Esophagus squamous epithelium (tissue), 5 donors: Measurements from ENCODE around the gene HOGA1. TPM values are rescaled to one million over a fixed set of nuclear protein-coding genes. Genes with fewer than 3 reads are reported as not detected.
"Not testable (repeated sequence)": the region's sequence is repeated elsewhere in the genome, so short reads cannot be mapped to it uniquely, and the experiment has no call there.

Experiments
- DNase-seq: peaks from one replicate; lab custom pipeline; 2025; lab: John Stamatoyannopoulos, UW
- H3K27ac ChIP-seq, 4 donors: fragments of 200-600 bp; sonication (generic); one replicate each; pipeline ENCODE4 v1.5.1; 2016 to 2019; ENCODE audit warnings: mild to moderate bottlenecking in 1 of 4
- H3K27me3 ChIP-seq, 4 donors: fragments of 200-600 bp; sonication (generic); 1 replicate in 3 of 4; 2 replicates in 1 of 4; pipeline versions ENCODE4 v1.5.1 to v1.6.0; 2017 to 2021; ENCODE audit warnings: antibody characterized with exemption in 1 of 4
- H3K36me3 ChIP-seq, 3 donors: fragments of 200-600 bp; sonication (generic); one replicate each; pipeline ENCODE4 v1.5.1; 2016 to 2019
- H3K4me1 ChIP-seq, 3 donors: fragments of 200-600 bp; sonication (generic); one replicate each; pipeline ENCODE4 v1.5.1; 2017 to 2019
- H3K4me3 ChIP-seq, 4 donors: fragments of 200-600 bp; sonication (generic); 1 replicate in 3 of 4; 2 replicates in 1 of 4; pipeline ENCODE4 v1.5.1; 2016 to 2019; ENCODE audit warnings: mild to moderate bottlenecking in 2 of 4, moderate library complexity in 1 of 4
- H3K9me3 ChIP-seq, 3 donors: fragments of 200-600 bp; sonication (generic); one replicate each; pipeline ENCODE4 v1.5.1; 2016 to 2019
- CTCF ChIP-seq, 6 experiments: fragments of 450-650 bp in 4 of 6; fragments of 200-600 bp in 2 of 6; sonication (generic) in 2 of 6; IDR thresholded peaks; one replicate each; pipeline ENCODE4 v1.5.1; 2016 to 2019; ENCODE audit warnings: antibody characterized with exemption in 6 of 6, mild to moderate bottlenecking in 4 of 6, moderate library complexity in 4 of 6
- POLR2A ChIP-seq, 4 donors: fragments of 450-650 bp; IDR thresholded peaks; one replicate each; pipeline ENCODE4 v1.6.1; 2017; ENCODE audit warnings: antibody characterized with exemption in 4 of 4, mild to moderate bottlenecking in 4 of 4, moderate library complexity in 3 of 4
- WGBS, 2 donors: methylation state at CpG; one replicate each; pipeline ENCODE4 v1.1.5; 2018; 5-methylcytosine and 5-hydroxymethylcytosine counted together
- intact Hi-C: fragments of 100-400 bp; cut with DNase I; formaldehyde crosslinking; loops from one replicate; pipeline ENCODE4 v1.15.0; 2022
- total RNA-seq, 4 donors: library from RNA; depleted of rRNA; stranded (reverse); fragments of >200 nt; gene quantifications; one replicate each; pipeline ENCODE4 v1.1.0, GENCODE V29; 2016
- donor health status: DM: yes; HTN: yes; CAD: no.

HOGA1 gene
- total RNA-seq, 4 donors from 2014 or later = 0.62 to 1.1 (median 1.1) TPM

- 89% methylated on average over 2 of the region's 2 CpGs; no CpG with 5 or more reads in 1 of the 2 donors for WGBS, 2 donors
- intact Hi-C loops = no loop called here
- peak overlapping the region in 3 of 4 donors; percentile 89 to 94 (median 92) for H3K27ac ChIP-seq
These were observed 11.2 kb upstream of the HOGA1 start for GRCh38 chr10:97573021-97573420.

GRCh38 chr10:97573672-97574071 is 10.5 kb upstream of the HOGA1 start:
- TF ChIP-seq POLR2A (IDR thresholded peaks at IDR 0.05) (no peak), CTCF (IDR thresholded peaks at IDR 0.05) (no peak)
- 31 to 69% methylated on average over 2 of the region's 2 CpGs for WGBS, 2 donors
- peaks cover 0 to 7% (median 0%) of the 10 kb centered on the region in 4 donors for H3K27me3 ChIP-seq
- H3K36me3 ChIP-seq = peaks cover 0 to 27% (median 0%) of the 10 kb centered on the region in 3 donors
- H3K4me3 ChIP-seq = no peak overlapping the region
- H3K4me1 ChIP-seq = peaks cover 23 to 55% (median 34%) of the 10 kb centered on the region in 3 donors
- DNase-seq = no peak
- intact Hi-C loops = no loop called here
- H3K9me3 ChIP-seq = no peaks in the 10 kb centered on the region
- H3K27ac ChIP-seq = no peak overlapping the region

More at GRCh38 chr10:97573021-97573420, 11.2 kb upstream of the HOGA1 start:
- TF ChIP-seq CTCF (IDR thresholded peaks at IDR 0.05) (no peak), POLR2A (IDR thresholded peaks at IDR 0.05) (no peak)
- H3K9me3 ChIP-seq = no peaks in the 10 kb centered on the region
- no peak for DNase-seq
- H3K36me3 ChIP-seq = peaks cover 0 to 34% (median 0%) of the 10 kb centered on the region in 3 donors
- no peak overlapping the region for H3K4me3 ChIP-seq
- peaks cover 0 to 4% (median 0%) of the 10 kb centered on the region in 4 donors for H3K27me3 ChIP-seq
- peaks cover 23 to 55% (median 34%) of the 10 kb centered on the region in 3 donors for H3K4me1 ChIP-seq

- DNase-seq = no peak
- peaks cover 0 to 7% (median 0%) of the 10 kb centered on the region in 4 donors for H3K27me3 ChIP-seq
- no peak overlapping the region for H3K4me3 ChIP-seq
- H3K9me3 ChIP-seq = no peaks in the 10 kb centered on the region
- WGBS, 2 donors = 31 to 32% methylated on average over 4 of the region's 4 CpGs
- H3K27ac ChIP-seq = peak overlapping the region in 2 of 4 donors; percentile 17 to 25
- peaks cover 23 to 55% (median 34%) of the 10 kb centered on the region in 3 donors for H3K4me1 ChIP-seq
- TF ChIP-seq CTCF (IDR thresholded peaks at IDR 0.05) (no peak), POLR2A (IDR thresholded peaks at IDR 0.05) (no peak)
- H3K36me3 ChIP-seq = peaks cover 0 to 18% (median 0%) of the 10 kb centered on the region in 3 donors
- intact Hi-C loops = no loop called here
These were observed 9.6 kb upstream of the HOGA1 start for GRCh38 chr10:97574374-97575126.

DNA sequence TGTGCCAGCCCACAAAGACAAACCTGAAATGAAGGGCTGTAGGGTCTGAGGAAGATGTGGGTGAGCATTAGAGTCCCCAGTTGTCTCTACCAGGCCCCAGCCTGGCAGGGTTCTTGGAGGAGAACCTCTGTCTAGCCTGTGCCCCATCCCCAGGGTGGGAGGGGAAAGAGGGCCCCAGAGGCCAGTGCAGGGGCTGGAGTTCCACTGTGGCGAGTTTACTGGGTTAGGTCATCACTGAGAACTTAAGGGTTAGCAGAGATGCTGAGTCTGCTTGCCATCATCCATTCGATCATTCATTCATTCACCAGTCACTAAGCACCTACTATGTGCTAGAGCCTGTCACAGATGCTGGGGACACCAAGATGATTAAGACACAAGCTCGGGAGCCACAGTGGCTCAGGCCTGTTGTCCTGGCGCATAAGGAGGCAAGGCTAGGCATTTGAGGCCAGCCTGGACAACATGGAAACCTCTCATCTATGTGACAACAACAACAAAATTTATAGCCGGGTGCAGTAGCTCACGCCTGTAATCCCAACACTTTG is 9.0 kb upstream of the HOGA1 start:
- no peak for TF ChIP-seq CTCF (IDR thresholded peaks at IDR 0.05)
- no peak for TF ChIP-seq POLR2A (IDR thresholded peaks at IDR 0.05)
- DNase-seq = no peak
- no peaks in the 10 kb centered on the region for H3K9me3 ChIP-seq
- H3K4me3 ChIP-seq = no peak overlapping the region
- H3K4me1 ChIP-seq = peaks cover 23 to 49% (median 34%) of the 10 kb centered on the region in 3 donors
- H3K27ac ChIP-seq = peak overlapping the region in 2 of 4 donors; percentile 17 to 25
- H3K27me3 ChIP-seq = peaks cover 0 to 7% (median 0%) of the 10 kb centered on the region in 4 donors
- 78% methylated on average over 5 of the region's 6 CpGs; no CpG with 5 or more reads in 1 of the 2 donors for WGBS, 2 donors
- peaks cover 0 to 12% (median 0%) of the 10 kb centered on the region in 3 donors for H3K36me3 ChIP-seq
- intact Hi-C loops = no loop called here

GRCh38 chr10:97576487-97576886 is 7.7 kb upstream of the HOGA1 start:
- intact Hi-C loops, H3K9me3 ChIP-seq, DNase-seq, H3K4me3 ChIP-seq, H3K27me3 ChIP-seq, H3K27ac ChIP-seq, H3K36me3 ChIP-seq: not testable (repeated sequence)
- 38 to 60% methylated on average over 5 of the region's 5 CpGs for WGBS, 2 donors
- peaks cover 11 to 36% (median 22%) of the 10 kb centered on the region in 3 donors for H3K4me1 ChIP-seq
